Uterus (tissue), 2 donors: ENCODE measurements around the gene NME4.

Experiments used
- CTCF ChIP-seq, 4 experiments: fragments of 200-600 bp in 2 of 4; fragments of 450-650 bp in 2 of 4; sonication (generic) in 2 of 4; IDR thresholded peaks; one replicate each; pipeline ENCODE4 v1.5.1; 2016 to 2019; ENCODE audit warnings: antibody characterized with exemption in 4 of 4, mild to moderate bottlenecking in 2 of 4, moderate library complexity in 1 of 4
- POLR2A ChIP-seq, 2 donors: fragments of 450-650 bp; IDR thresholded peaks; one replicate each; pipeline ENCODE4 v1.6.1; 2016; ENCODE audit warnings: antibody characterized with exemption in 2 of 2, mild to moderate bottlenecking in 1 of 2, moderate library complexity in 1 of 2

GRCh38 chr16:397736-398332 lies 835 bp downstream of the NME4 start:
- TF ChIP-seq CTCF (IDR thresholded peaks at IDR 0.05): peak; percentile 23 to 58 (median 48)
- no peak for TF ChIP-seq POLR2A (IDR thresholded peaks at IDR 0.05)
